UCSD-AML1 (cell line): ENCODE results near the gene ZNF438.
"Not testable (repeated sequence)": the region's sequence is repeated elsewhere in the genome, so short reads cannot be mapped to it uniquely, and the experiment has no call there.

Experiments
- DNase-seq: peaks from one replicate; lab custom pipeline; 2025; ENCODE audit not compliant: unreplicated experiment; lab: John Stamatoyannopoulos, UW

ZNF438 gene

GRCh38 chr10:30990351-30990750 lies 41.3 kb downstream of the ZNF438 start:
- DNase-seq = no peak

- no peak for DNase-seq
These were observed 42.7 kb downstream of the ZNF438 start for GRCh38 chr10:30988831-30989435.

- no peak for DNase-seq
These were observed 44.2 kb downstream of the ZNF438 start for GRCh38 chr10:30987463-30987862.

- no peak for DNase-seq
These were observed 45.6 kb downstream of the ZNF438 start for GRCh38 chr10:30986053-30986555.

GRCh38 chr10:30985512-30985911 lies 46.2 kb downstream of the ZNF438 start:
- DNase-seq = no peak

- DNase-seq = no peak
These were observed 46.9 kb downstream of the ZNF438 start for GRCh38 chr10:30984563-30985328.

GRCh38 chr10:30983209-30983608 lies 48.5 kb downstream of the ZNF438 start:
- not testable (repeated sequence) for DNase-seq

GRCh38 chr10:30980951-30981616 lies 50.6 kb downstream of the ZNF438 start:
- DNase-seq = no peak

GRCh38 chr10:30979956-30980355 lies 51.7 kb downstream of the ZNF438 start:
- no peak for DNase-seq

- no peak for DNase-seq
These were observed 52.8 kb downstream of the ZNF438 start for GRCh38 chr10:30978843-30979242.

GRCh38 chr10:30977385-30977784 lies 54.3 kb downstream of the ZNF438 start:
- no peak for DNase-seq

GRCh38 chr10:30974773-30975415 lies 56.8 kb downstream of the ZNF438 start:
- no peak for DNase-seq

GRCh38 chr10:30974355-30974754 lies 57.3 kb downstream of the ZNF438 start:
- DNase-seq = no peak

GRCh38 chr10:30973737-30974136 lies 57.9 kb downstream of the ZNF438 start:
- no peak for DNase-seq

- no peak for DNase-seq
These were observed 60.8 kb downstream of the ZNF438 start for GRCh38 chr10:30970760-30971460.

GRCh38 chr10:30968711-30969110 lies 63.0 kb downstream of the ZNF438 start:
- DNase-seq = no peak

- no peak for DNase-seq
These were observed 63.8 kb downstream of the ZNF438 start for GRCh38 chr10:30967650-30968410.

GRCh38 chr10:30963992-30964930 lies 67.4 kb downstream of the ZNF438 start:
- DNase-seq = no peak

- DNase-seq = no peak
These were observed 69.1 kb downstream of the ZNF438 start for GRCh38 chr10:30962522-30962921.
